Measurements from ENCODE around the gene RANBP9. TPM values are rescaled to one million over a fixed set of nuclear protein-coding genes. Genes with fewer than 3 reads are reported as not detected.

RANBP9 gene
- polyA plus RNA-seq, 3 donors, result 1.8 to 26.1 (median 2.0) TPM

- Histone ChIP-seq H3K9me3 (replicated peaks in 1 of 2; ENCODE audit: control insufficient read depth in 1 of 2, insufficient read depth in 1 of 2, low read length in 2 of 2) (no peaks in the 10 kb centered on the region), H3K79me2 (ENCODE audit: insufficient read depth, low read length) (peaks cover 100% of the 10 kb centered on the region), H3K4me3 (replicated peaks in 1 of 3; ENCODE audit: low read depth in 2 of 3, low read length in 3 of 3) (no peak overlapping the region), H3K9ac (ENCODE audit: insufficient read depth, low read length, poor library complexity, severe bottlenecking) (no peak overlapping the region), H4K20me1 (ENCODE audit: insufficient read depth, low read length) (peaks cover 98% of the 10 kb centered on the region), H3K4me1 (ENCODE audit: control insufficient read depth in 1 of 2, insufficient read depth in 2 of 2, low read length in 2 of 2) (peaks cover 14 to 26% of the 10 kb centered on the region in 2 donors), H2AFZ (ENCODE audit: insufficient read depth, low read depth, low read length, poor library complexity, severe bottlenecking) (no peak overlapping the region), H3K36me3 (replicated peaks in 1 of 2; ENCODE audit: control insufficient read depth in 1 of 2, insufficient read depth in 2 of 2, low read length in 2 of 2) (no peaks in the 10 kb centered on the region), H3K27me3 (ENCODE audit: control insufficient read depth in 2 of 2, insufficient read depth in 2 of 2, low read length in 2 of 2) (no peaks in the 10 kb centered on the region), H3K27ac (ENCODE audit: low read depth in 1 of 2, low read length in 2 of 2) (no peak overlapping the region), H3K4me2 (replicated peaks; ENCODE audit: extremely low read depth, low read length, poor library complexity, severe bottlenecking) (no peak overlapping the region)
- no peak overlapping the region for H3K27ac Mint-ChIP-seq
- H3K36me3 Mint-ChIP-seq, result peaks cover 0 to 6% of the 10 kb centered on the region in 2 donors
- no peak for DNase-seq
- TF ChIP-seq CTCF (IDR thresholded peaks at IDR 0.05), result no peak
- peaks cover 0 to 3% (median 0%) of the 10 kb centered on the region in 3 donors for H3K27me3 Mint-ChIP-seq (ENCODE audit: low read depth in 3 of 3)
- no peaks in the 10 kb centered on the region for H3K9me3 Mint-ChIP-seq
- H3K4me3 Mint-ChIP-seq, result no peak overlapping the region
- intact Hi-C loops (cut with micrococcal nuclease), result loop anchor here in 1 of 2 donors (5.0 to 10.0 kb wide), 2 partner anchors 48 to 50 kb away; partner anchors contain the start of genes NOL7 and RANBP9
- H3K4me1 Mint-ChIP-seq, result peaks cover 75% of the 10 kb centered on the region
Measured at GRCh38 chr6:13664703-13665352, 46.8 kb downstream of the RANBP9 start.

GRCh38 chr6:13663986-13664385 is 47.6 kb downstream of the RANBP9 start:
- 100% methylated on average over 1 of the region's 4 CpGs for WGBS (ENCODE audit: insufficient coverage)
- Mint-ChIP-seq H3K4me1 (peaks cover 69% of the 10 kb centered on the region), H3K27me3 (ENCODE audit: low read depth in 3 of 3) (peaks cover 0 to 2% (median 0%) of the 10 kb centered on the region in 3 donors), H3K4me3 (no peak overlapping the region), H3K9me3 (no peaks in the 10 kb centered on the region), H3K36me3 (peaks cover 0 to 5% of the 10 kb centered on the region in 2 donors), H3K27ac (peak overlapping the region in 1 of 7 donors; percentile 69)
- H3K27ac ChIP-seq (ENCODE audit: low read depth in 1 of 2, low read length in 2 of 2), result no peak overlapping the region
- H2AFZ ChIP-seq (ENCODE audit: insufficient read depth, low read depth, low read length, poor library complexity, severe bottlenecking), result no peak overlapping the region
- no peak overlapping the region for H3K9ac ChIP-seq (ENCODE audit: insufficient read depth, low read length, poor library complexity, severe bottlenecking)
- H3K4me1 ChIP-seq (ENCODE audit: control insufficient read depth in 1 of 2, insufficient read depth in 2 of 2, low read length in 2 of 2), result peaks cover 14 to 26% of the 10 kb centered on the region in 2 donors
- intact Hi-C loops (cut with micrococcal nuclease), result loop anchor here in 1 of 2 donors (10.0 kb wide), 1 partner anchor 51 kb away; the partner anchor contains the start of gene RANBP9
- no peaks in the 10 kb centered on the region for H3K36me3 ChIP-seq (replicated peaks in 1 of 2; ENCODE audit: control insufficient read depth in 1 of 2, insufficient read depth in 2 of 2, low read length in 2 of 2)
- no peak for TF ChIP-seq CTCF (IDR thresholded peaks at IDR 0.05)
- no peaks in the 10 kb centered on the region for H3K27me3 ChIP-seq (ENCODE audit: control insufficient read depth in 2 of 2, insufficient read depth in 2 of 2, low read length in 2 of 2)
- DNase-seq, result no peak
- no peaks in the 10 kb centered on the region for H3K9me3 ChIP-seq (replicated peaks in 1 of 2; ENCODE audit: control insufficient read depth in 1 of 2, insufficient read depth in 1 of 2, low read length in 2 of 2)
- peaks cover 99% of the 10 kb centered on the region for H4K20me1 ChIP-seq (ENCODE audit: insufficient read depth, low read length)
- H3K79me2 ChIP-seq (ENCODE audit: insufficient read depth, low read length), result peaks cover 100% of the 10 kb centered on the region
- no peak overlapping the region for H3K4me3 ChIP-seq (replicated peaks in 1 of 3; ENCODE audit: low read depth in 2 of 3, low read length in 3 of 3)
- no peak overlapping the region for H3K4me2 ChIP-seq (replicated peaks; ENCODE audit: extremely low read depth, low read length, poor library complexity, severe bottlenecking)

All from CD14-positive monocyte (primary cell).